GM23338 (cell line): Measurements from ENCODE around the gene FBXO17.

Experiments used
- CREB1 ChIP-seq: fragments of 250-450 bp; sonication (Bioruptor Pico); IDR thresholded peaks from 2 replicates; pipeline ENCODE4 v1.5.0; 2020; ENCODE audit warnings: low read depth, mild to moderate bottlenecking, moderate library complexity
- EZH2 ChIP-seq: fragments of 200-600 bp; sonication (generic); IDR thresholded peaks from one replicate; pipeline ENCODE4 v1.8.0; 2017; ENCODE audit warnings: antibody characterized with exemption, mild to moderate bottlenecking, low read depth; ENCODE audit not compliant: unreplicated experiment
- EZH2phosphoT487 ChIP-seq: fragments of 200-600 bp; sonication (generic); IDR thresholded peaks from one replicate; pipeline ENCODE4 v1.8.1; 2018; ENCODE audit warnings: antibody characterized with exemption; ENCODE audit not compliant: unreplicated experiment
- NANOG ChIP-seq: IDR thresholded peaks from 2 replicates; pipeline ENCODE4 v1.6.1; 2016; ENCODE audit warnings: antibody characterized with exemption, borderline replicate concordance
- POLR2AphosphoS5 ChIP-seq: IDR thresholded peaks from 2 replicates; pipeline ENCODE4 v1.6.1; 2016; ENCODE audit warnings: antibody characterized with exemption, low read depth
- ZNF331 ChIP-seq: fragments of 250-450 bp; sonication (Bioruptor Pico); IDR thresholded peaks from 2 replicates; pipeline ENCODE4 v1.5.0; 2020; ENCODE audit warnings: low read depth, mild to moderate bottlenecking, moderate library complexity
- TF ChIP-seq, protein P1 (sequence below), 2 experiments: fragments of 200-600 bp in 1 of 2; sonication (generic) in 1 of 2; conservative IDR thresholded peaks; 2 replicates each; pipeline versions ENCODE4 v1.5.1 to v1.6.1; 2016 to 2017; ENCODE audit warnings: antibody characterized with exemption in 2 of 2, low read depth in 2 of 2, mild to moderate bottlenecking in 2 of 2, moderate library complexity in 1 of 2
- TF ChIP-seq, protein P2 (sequence below): IDR thresholded peaks from one replicate; pipeline ENCODE4 v1.6.1; 2018; ENCODE audit warnings: antibody characterized with exemption; ENCODE audit not compliant: unreplicated experiment

DNA sequence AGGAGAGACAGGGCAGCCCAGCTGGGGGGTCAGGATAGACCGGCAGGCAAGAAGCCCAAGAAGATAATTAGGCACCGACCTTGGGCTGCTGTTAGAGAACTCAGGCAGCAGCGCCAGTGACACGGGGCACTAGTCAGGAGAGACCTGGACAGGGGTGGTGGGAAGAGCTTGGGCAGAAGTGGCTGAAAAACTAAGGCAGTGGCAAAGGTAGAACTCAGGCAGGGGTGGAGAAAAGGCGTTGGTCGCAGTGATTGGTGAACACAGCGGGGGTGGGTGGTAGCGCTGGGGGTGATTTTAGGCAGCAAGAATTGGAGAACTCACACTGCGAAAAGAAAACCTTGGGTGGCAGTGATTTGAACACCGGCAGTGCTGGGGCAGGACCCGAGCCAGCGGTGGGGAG is 67.9 kb downstream of the FBXO17 start:
- TF ChIP-seq EZH2phosphoT487 (no peak), EZH2 (no peak), CREB1 (CRISPR knock-in tag) (no peak), POLR2AphosphoS5 (no peak), ZNF331 (CRISPR knock-in tag) (no peak), NANOG (no peak)
- TF ChIP-seq, protein P1, sequence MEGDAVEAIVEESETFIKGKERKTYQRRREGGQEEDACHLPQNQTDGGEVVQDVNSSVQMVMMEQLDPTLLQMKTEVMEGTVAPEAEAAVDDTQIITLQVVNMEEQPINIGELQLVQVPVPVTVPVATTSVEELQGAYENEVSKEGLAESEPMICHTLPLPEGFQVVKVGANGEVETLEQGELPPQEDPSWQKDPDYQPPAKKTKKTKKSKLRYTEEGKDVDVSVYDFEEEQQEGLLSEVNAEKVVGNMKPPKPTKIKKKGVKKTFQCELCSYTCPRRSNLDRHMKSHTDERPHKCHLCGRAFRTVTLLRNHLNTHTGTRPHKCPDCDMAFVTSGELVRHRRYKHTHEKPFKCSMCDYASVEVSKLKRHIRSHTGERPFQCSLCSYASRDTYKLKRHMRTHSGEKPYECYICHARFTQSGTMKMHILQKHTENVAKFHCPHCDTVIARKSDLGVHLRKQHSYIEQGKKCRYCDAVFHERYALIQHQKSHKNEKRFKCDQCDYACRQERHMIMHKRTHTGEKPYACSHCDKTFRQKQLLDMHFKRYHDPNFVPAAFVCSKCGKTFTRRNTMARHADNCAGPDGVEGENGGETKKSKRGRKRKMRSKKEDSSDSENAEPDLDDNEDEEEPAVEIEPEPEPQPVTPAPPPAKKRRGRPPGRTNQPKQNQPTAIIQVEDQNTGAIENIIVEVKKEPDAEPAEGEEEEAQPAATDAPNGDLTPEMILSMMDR (conservative IDR thresholded peaks at IDR 0.05; ENCODE audit: low read depth in 2 of 2) = no peak
- TF ChIP-seq, protein P2, sequence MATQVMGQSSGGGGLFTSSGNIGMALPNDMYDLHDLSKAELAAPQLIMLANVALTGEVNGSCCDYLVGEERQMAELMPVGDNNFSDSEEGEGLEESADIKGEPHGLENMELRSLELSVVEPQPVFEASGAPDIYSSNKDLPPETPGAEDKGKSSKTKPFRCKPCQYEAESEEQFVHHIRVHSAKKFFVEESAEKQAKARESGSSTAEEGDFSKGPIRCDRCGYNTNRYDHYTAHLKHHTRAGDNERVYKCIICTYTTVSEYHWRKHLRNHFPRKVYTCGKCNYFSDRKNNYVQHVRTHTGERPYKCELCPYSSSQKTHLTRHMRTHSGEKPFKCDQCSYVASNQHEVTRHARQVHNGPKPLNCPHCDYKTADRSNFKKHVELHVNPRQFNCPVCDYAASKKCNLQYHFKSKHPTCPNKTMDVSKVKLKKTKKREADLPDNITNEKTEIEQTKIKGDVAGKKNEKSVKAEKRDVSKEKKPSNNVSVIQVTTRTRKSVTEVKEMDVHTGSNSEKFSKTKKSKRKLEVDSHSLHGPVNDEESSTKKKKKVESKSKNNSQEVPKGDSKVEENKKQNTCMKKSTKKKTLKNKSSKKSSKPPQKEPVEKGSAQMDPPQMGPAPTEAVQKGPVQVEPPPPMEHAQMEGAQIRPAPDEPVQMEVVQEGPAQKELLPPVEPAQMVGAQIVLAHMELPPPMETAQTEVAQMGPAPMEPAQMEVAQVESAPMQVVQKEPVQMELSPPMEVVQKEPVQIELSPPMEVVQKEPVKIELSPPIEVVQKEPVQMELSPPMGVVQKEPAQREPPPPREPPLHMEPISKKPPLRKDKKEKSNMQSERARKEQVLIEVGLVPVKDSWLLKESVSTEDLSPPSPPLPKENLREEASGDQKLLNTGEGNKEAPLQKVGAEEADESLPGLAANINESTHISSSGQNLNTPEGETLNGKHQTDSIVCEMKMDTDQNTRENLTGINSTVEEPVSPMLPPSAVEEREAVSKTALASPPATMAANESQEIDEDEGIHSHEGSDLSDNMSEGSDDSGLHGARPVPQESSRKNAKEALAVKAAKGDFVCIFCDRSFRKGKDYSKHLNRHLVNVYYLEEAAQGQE = no peak
